ENCODE data around the gene MED12L.

MED12L gene

DNA sequence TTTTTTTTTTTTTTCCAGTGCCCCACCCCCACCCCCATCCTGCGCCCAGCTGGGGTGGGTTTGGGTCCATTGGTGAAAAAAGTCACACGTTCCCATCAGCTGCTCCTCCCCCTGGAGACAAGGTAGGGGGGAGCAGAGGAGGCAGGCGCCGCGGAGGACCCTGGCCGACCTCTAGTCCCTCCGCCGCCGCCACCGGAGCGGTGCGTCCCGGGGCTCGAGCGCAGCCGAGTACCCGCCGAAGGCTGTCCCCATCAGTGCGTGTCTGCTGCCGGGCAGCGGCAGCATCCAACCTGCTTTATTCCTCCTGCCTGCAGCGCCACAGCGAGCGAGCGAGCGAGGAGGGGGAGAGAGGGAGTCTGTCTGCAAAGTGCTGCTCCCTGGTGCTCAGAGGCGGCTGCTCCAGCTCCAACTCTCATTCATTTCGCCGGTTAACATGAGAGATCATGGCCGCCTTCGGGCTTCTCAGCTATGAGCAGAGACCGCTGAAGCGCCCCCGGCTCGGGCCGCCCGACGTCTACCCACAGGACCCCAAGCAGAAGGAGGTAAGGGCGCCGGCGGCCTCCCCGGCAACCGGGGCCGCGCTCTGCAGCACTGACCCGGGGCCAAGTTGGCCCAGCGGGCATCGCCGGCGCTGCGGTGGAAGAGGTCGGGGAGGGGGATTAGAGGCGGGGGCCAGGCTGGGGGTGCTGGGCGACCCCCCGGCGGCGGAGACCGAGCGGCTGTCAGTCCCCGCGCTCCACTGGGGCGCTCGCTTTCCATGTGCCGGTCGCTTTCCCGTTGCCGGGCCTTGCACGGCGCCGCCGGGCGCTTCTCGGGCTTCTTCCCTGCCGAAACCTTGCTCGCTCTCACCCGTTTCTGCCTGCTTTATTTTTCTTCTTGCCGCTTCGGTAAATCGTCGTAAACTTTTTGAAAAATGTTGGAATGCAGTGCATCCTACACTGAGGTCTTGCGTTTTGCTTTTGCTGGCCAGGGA, 1.3 kb downstream of the MED12L start:
- DNase-seq (ENCODE audit: low spot score): no peak

DNA sequence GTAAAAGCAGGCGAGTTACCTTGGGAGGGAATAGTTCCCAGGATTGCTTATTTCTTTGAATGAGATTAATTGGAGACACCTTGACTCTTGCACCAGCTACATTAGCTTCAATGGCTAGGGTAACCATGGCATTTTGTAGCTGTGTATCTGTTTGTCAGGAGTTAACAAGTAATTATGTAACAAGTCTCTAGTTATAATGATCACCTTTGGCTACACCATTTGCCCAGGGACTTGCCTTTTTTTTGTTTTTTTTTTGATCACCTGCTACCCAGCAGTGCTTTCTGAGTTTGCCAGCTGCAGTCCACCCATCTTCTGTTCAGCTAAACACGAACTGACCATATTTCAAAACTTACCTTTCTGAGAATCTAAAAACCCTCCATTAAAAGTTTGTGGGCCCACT, 2.2 kb downstream of the MED12L start:
- no peak for DNase-seq (ENCODE audit: low spot score)

DNA sequence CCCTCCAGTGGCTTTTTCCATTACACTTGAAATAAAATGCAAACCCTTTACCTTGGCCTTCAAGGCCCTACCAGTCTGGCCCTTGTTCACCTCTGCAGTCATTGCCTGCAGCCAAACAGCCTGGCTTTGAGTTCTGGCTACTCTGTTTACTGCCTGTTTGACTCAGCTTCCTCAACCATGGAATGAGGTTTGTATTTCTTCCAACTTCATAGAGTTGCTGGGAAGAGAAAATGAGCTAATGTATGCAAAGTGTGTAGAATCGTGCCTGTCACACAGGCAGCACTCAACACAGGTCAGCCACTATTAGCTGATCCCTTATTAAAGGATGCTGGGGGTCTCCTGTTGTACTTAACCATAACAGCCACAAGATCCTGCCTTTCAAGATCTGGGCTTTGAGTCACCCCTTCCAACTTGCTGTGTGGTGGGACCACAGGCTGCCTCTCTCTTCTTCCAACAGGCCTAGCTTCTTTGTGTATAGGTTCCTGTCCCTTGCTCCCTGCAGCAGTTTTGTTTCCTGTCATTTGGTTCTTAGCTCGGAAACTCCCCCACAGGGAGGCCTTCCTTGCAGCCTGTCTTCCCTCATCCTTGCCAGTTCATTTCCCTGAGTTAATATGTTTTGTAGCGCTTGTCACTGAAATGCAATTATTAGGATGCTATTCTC, 6.4 kb downstream of the MED12L start:
- no peak for DNase-seq (ENCODE audit: low spot score)

DNA sequence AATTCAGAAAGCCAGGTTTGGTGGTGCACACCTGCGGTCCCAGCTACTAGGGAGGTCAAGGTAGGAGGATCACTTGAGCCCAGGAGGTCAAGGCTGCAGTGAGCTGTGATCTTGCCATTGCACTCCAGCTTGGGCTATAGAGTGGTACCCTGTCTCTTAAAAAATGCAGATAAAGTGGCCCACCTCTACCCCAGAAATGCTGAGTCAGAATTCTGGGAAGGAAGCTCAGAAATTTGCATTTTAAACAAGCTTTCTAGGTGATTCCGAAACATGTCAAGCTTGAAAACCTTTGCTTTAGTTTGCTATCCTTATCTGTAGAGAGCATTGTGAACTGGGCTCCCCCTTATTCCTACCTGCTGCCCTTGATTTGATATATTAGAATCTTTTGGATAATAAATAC, 7.7 kb downstream of the MED12L start:
- DNase-seq (ENCODE audit: low spot score): no peak

DNA sequence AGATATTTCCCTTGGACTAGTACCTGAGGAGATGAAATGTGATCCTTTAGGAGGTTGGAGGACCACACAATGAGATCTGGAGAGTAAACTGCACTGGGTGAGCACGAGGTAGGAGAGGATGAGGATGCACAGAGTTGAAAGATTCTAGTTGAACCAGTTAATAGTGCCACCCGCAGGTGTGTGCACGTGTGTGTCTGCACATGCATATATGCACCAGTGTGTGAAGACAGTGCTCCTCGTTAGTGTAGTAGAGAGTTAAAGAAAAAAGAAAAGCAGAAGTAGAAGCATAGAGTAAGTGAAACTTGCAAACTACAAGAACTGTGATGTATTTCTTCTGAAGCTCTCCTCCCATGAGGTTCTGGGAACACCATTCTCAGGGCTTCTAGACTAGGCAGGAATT, 8.4 kb downstream of the MED12L start:
- no peak for DNase-seq (ENCODE audit: low spot score)

DNA sequence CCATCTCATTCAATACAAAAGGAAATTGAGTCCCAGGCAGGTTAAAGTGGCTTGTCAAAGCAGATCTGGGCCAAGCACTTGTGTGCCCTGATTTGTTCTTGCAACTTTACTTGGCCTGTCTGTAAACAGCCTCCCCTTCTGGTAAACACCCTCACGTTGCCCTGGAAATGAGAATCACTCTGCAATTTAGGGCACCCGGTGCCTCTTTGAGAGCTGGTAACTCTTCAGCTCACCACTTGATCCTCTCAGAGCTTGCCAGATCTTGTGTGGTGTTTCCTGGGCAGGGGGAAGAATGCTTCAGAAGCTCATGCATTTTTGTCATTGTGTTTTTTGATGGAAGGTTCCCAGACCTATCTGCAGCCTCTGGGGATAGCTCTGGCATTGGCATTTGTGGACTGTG, 11.3 kb downstream of the MED12L start:
- no peak for DNase-seq (ENCODE audit: low spot score)

DNA sequence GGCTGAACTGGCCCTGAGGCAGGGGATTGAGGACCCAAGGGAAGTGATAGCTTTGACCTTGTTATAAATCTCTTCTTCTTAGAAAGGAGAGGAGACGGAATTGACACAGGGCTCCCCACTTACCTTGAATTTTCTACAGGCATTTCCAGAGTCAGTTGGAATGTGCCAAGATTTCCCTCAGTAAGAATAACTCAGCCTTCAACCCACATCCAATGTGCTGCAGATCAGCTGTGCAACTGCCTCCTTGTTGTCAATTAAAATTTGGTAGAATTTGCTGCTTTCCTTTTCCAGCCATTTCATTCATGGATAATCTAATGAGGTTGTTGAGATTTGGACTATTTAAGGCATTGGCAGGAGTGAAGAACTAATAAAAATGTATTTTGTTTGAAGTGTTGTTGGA, 14.6 kb downstream of the MED12L start:
- no peak for DNase-seq (ENCODE audit: low spot score)

DNA sequence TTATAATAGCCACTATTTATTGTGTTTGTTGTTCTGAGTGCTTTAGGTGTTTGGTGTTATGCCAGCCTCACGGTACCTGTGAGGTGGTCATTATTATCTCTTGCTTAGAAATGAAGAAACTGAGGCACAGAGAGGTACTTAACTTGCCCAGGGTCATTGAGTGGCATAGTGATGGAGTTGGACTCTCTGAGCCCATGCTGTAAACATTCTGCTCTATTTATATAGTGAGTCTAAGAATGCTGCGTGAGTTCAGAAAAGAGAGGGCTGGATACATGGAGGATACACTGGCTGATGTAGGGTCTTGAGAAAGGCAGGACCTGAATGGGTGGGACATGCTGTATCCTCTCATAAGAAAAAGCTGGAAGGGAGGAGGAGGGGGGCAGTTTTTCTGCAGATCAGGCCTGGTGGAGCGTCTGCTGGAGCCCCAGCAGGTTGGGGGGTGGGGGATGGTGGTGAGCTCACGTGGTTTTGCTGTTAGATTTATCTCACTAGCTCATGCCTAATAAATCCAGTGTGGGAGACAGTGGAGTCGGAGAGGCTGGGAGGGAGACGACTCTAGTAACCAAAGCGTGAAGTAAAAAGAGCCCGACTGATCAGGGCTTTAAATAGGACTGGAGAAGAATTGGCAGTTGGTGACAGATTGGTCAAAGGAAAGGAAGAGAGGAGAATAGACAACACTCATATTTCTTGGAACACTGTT, 16.0 kb downstream of the MED12L start:
- DNase-seq (ENCODE audit: low spot score): no peak

DNA sequence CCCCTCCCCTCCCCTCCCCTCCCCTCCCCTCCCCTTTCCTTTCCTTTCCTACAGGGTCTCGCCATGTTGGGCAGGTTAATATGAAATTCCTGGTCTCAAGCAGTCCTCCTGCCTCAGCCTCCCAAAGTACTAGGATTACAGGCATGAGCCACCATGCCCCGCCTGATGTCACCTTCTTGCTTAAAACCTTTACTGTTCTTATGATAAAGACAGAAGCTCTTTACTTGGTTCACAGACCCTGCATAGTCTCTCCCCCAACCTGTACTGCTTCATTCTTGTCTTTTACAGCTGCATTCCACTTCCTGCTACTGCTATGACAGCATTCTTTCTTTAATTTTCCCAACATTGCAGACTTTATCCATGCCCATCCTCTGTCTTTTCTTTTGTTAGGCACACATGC, 20.8 kb downstream of the MED12L start:
- DNase-seq (ENCODE audit: low spot score): no peak

DNA sequence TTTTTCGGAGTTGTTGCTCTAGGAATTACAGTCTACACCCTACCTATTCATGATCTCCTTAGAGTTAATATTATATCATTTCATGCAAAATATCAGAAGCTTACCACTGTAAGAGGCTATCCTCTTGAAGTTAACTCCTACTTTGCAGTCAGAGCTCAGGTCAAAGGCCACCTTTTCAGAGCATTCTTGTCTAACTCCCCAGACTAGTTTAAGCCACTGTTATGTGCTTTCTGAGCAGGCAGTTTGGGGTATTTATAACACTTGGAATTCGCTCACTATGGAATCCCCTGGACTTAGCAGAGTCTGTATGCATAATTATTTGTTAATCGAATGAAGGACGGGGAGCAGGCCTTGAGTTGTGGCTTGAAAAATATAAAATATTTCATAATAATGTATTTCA, 21.7 kb downstream of the MED12L start:
- DNase-seq (ENCODE audit: low spot score): no peak

DNA sequence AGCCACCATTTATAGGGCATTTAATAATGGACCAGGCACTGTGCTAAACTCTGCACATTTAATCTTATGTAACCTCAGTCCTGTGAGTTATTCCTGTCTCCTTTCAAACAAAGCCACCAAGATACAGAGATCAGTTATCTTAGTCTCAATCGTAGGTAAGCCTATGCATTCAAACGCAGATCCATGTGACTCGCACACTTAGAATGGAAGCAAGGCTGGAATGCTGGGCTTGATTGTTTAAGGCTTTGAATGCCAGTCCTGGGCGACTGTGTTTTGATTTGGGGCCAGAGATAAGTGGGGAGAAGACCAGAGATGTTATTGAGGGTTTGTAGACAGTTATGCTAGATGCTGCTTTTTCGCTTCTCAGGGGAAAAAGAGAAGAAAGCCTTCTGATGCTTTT, 22.2 kb downstream of the MED12L start:
- no peak for DNase-seq (ENCODE audit: low spot score)

DNA sequence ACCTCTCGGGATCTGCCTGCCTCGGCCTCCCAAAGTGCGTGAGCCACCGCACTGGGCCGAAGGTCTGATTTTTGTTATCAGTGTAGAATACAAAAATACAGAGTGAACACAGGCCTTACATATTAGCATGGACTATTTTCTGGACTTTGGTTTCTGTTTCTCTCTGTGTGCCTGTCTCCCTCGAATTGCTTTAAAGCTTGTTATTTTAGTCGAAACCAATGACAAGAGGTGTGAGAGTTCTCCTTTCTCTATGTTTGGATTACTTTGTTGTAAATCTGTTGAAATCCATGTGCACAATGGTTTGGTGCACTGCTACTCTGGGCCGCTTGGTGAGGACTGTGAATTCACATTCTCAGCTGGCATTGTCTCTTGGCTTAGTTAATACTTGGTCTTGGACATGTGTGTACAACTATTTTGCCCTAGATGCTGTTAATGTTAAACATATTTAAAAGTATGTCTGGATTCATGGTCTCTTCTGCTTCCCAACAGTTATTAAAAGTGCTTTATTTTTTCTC, 23.9 kb downstream of the MED12L start:
- DNase-seq (ENCODE audit: low spot score): no peak

DNA sequence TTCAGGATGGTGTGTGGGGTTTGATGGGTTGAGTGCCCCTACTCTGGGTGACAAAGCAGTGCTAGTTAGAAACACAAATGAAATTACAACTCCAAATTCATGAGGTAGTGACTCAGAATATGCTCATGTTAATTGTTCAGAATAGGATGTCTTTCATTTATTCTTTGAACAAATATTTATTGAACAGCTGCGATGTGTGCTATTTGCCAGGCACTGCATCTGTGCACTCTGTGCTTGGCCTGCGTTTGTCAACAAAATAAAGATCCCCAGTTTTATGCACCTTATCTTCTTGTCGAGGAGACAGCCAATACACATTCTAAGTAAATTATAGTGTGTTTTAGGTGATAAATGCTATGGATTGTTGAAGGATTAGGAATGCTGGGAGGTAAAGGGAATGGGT, 27.3 kb downstream of the MED12L start:
- no peak for DNase-seq (ENCODE audit: low spot score)

DNA sequence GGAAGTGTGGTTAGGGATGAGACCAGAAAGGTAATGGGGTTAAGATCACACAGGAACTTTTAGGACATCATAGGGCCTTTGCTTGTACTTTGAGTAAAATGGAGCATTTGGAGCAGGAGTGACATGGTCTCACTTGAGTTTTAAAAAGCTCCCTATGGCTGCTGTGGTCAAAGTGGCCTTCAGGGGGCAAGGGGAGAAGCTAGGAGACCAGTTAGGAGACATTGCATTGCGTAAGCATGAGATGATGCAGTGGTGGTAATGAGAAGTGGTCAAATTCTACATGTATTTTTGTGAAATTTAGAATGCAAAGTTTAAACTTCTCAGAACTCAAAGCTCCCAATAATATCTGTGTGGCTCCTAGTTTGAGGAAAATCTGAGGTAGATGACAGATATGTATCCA, 27.9 kb downstream of the MED12L start:
- no peak for DNase-seq (ENCODE audit: low spot score)

DNA sequence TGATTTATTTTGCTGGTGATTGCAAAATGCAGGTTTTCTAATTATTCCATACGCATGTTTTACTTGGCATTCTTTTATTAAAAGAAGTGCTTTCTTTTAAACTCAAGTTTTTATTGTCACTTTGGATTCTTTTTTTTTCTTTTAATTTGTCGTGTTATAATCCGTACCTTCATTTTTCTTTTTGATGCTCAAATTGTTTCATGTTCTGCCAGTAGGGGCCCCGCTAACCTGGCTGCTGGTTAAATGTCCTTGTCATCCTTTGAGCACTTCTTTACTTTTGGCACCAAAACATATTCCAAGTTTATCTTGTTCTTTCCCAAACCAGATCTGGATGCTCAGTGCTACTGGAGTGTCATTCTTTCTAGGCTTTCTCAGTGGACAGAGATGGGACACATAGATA, 31.6 kb downstream of the MED12L start:
- DNase-seq (ENCODE audit: low spot score): no peak

DNA sequence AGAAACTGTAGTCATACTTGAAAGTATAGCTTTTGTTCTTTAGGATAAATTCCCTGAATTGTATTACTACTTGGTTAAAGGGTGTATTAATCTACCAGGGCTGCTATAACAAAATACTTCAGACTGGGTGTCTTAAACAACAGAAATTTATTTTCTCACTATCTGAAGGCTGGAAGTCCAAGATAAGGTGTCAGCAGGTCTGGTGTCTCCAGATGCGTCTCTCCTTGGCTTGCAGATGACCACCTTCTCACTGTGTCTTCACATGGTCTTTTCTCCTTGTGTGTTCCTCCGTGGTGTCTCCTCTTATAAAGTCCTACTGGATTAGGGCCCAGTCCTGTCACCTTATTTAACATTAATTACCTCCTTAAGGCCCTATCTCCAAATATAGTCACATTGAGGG, 33.7 kb downstream of the MED12L start:
- DNase-seq (ENCODE audit: low spot score): no peak

DNA sequence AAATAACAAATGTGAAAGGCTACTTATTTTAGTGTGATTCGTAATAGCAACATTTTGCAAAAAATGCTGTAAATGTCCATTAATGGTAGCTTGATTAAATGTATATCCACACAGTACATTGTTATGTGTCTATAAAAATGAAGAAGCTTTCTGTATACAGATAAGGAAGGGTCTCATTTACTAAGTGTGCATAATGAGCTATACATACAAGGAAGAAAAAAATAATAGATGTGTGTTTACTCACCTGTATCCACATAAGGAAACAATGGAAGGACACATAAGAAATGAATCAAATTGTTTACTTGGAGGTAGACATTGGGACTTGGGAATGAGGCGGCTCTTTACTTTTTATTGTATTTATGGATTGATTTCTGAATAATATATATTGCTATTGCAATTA, 34.9 kb downstream of the MED12L start:
- DNase-seq (ENCODE audit: low spot score): no peak

DNA sequence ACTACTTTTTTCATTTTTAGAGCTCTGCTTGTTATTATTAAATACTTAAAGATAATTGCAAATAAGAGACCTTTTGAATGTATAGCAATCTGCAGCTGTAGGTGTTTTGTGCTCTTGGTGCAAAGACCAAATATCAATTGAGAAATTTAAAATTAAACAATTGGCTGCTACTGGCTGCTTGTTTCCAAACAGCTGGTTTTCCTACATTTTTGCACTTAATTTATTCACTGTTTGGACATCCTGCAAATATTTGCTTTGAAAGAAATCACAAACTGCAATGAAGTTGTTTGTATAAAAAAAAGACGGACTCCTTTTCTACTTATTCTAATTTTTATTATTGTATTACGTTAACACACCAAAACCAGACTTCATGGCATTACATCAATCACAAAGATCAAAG, 35.6 kb downstream of the MED12L start:
- DNase-seq (ENCODE audit: low spot score): no peak

DNA sequence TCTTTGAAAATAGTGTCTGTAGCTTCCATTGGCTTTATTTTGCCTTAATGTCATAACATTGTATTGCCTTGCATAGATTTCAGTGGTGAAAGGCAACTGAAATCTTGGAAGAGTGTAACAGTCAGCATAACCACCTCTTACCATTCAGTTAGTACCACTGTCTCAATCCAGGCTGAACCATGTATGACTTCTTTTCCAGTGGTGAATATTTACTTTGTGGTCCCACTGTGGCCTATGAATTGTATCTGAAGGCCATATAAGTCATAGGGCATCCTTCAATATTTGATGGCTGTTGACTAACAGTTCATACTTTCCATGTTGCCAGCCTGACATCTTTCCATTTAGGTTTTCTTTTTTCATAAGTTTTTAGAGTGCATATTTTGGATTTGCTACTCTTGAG, 38.4 kb downstream of the MED12L start:
- no peak for DNase-seq (ENCODE audit: low spot score)

DNA sequence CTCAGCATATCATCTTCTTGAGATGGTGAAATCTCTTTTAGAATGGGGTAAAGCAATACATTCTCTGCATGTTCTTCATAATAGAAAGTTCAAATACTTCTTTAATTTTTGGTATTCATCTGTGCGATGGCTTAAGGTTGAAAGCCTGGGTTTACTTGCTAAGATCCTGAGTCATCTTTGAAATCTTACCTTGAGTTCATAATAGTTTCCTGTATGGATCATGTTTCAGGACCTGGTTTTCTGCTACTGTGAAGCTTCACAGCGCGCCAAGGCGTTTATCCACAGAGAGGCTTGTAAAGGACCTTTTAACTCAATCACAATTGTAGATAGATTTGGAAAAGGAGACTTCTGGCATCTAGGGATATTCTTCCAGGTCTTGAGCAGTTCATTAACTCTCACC, 39.0 kb downstream of the MED12L start:
- no peak for DNase-seq (ENCODE audit: low spot score)

DNA sequence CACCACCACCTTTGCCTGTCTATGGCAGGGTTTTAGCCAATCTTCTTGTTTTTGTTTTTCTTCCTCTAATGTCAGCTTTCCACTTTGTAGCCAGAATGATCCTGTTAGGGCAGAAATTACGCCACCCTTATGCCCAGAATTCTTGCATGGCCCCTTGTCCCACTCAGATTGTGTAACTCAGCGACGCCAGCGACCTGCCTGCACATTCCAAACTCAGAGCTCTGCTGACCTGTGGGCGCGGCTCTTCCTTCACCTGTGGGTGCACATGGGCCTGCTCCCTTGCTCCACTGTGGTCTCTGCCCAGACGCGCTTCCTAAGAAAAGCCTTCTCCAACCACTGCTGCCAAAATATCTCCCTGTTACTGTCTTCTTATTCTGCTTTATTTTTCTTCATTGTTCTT, 45.0 kb downstream of the MED12L start:
- DNase-seq (ENCODE audit: low spot score): no peak

DNA sequence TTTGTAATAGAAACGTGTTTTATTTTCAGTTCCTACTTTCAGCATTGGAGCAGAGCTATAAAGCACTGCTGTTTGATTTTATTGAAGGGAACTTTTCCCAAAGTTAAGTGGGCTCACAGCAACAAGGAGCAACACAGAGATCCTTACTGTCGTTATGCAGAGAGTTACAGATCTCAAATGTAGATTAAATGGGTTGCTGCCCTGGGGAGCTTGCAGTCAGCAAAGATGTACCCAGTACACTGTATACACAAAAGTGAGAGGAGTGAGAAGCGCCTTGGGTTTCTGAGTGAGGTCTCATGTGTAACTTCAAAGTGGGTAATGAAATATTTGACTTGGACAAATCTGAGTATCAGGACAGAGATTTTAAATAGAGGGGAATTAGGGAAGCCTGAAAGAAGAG, 47.7 kb downstream of the MED12L start:
- no peak for DNase-seq (ENCODE audit: low spot score)

DNA sequence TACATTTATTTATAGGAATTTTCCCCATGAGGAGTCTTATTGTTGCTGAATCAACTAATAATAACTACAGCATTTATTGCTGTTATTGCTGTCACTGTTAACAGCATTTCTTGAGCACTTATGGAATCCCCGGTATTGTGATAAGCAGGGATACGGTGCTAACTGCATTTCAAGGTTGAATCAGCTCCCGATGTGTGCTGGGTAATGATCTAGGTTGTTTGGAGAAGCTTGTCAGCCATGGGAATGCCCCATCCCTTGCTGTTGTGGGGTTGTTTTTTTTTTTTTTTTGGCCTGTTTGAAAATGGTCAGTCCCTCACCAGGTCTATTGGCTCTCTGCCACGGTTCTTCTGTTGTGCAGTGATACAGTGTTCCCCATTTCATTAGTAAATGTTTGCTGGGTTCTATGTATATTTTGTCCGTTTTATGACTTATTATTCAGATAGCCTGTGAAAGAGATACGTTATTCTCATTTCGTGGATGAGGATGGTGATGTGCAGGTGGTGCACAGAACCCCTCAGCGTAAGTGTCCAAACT, 48.5 kb downstream of the MED12L start:
- no peak for DNase-seq (ENCODE audit: low spot score)

Measured in LoVo (cell line).